CD14-positive monocyte (primary cell): Measurements from ENCODE around the gene PSEN1. TPM values are rescaled to one million over a fixed set of nuclear protein-coding genes. Genes with fewer than 3 reads are reported as not detected.
A peak's percentile ranks its signal among the peaks of the same experiment; 100 is the strongest.

Source experiments
- DNase-seq, 3 donors: peaks; one replicate each; pipeline ENCODE4 v3.0.0-alpha.2; 2011 to 2022
- H2AFZ ChIP-seq: 2 replicates; pipeline ENCODE4 v1.6.0; 2012; ENCODE audit warnings: mild to moderate bottlenecking, low read depth, low read length, inconsistent platforms; ENCODE audit not compliant: insufficient read depth, poor library complexity, severe bottlenecking
- H3K27ac ChIP-seq, 2 donors: 1 replicate in 1 of 2; 2 replicates in 1 of 2; pipeline ENCODE4 v1.5.1; 2012 to 2013; ENCODE audit warnings: low read length in 2 of 2, control low read depth in 1 of 2, inconsistent platforms in 1 of 2, low read depth in 1 of 2, mild to moderate bottlenecking in 1 of 2
- H3K27me3 ChIP-seq, 2 donors: one replicate each; pipeline versions ENCODE4 v1.6.0 to v1.6.1; 2011 to 2013; ENCODE audit warnings: low read length in 2 of 2; ENCODE audit not compliant: control insufficient read depth in 2 of 2, insufficient read depth in 2 of 2
- H3K36me3 ChIP-seq, 2 donors: replicated peaks in 1 of 2; 1 replicate in 1 of 2; 2 replicates in 1 of 2; pipeline versions ENCODE4 v1.5.1 to v1.6.1; 2012 to 2013; ENCODE audit warnings: low read length in 2 of 2, control low read depth in 1 of 2, inconsistent platforms in 1 of 2, mild to moderate bottlenecking in 1 of 2; ENCODE audit not compliant: insufficient read depth in 2 of 2, control insufficient read depth in 1 of 2
- H3K4me1 ChIP-seq, 2 donors: 1 replicate in 1 of 2; 2 replicates in 1 of 2; pipeline versions ENCODE4 v1.5.1 to v1.6.1; 2012 to 2013; ENCODE audit warnings: low read length in 2 of 2, control low read depth in 1 of 2, inconsistent platforms in 1 of 2, mild to moderate bottlenecking in 1 of 2, moderate library complexity in 1 of 2; ENCODE audit not compliant: insufficient read depth in 2 of 2, control insufficient read depth in 1 of 2
- H3K4me2 ChIP-seq: replicated peaks from 2 replicates; pipeline ENCODE3; 2012; ENCODE audit warnings: low read length, moderate library complexity, mild to moderate bottlenecking; ENCODE audit not compliant: poor library complexity, severe bottlenecking; ENCODE audit errors: extremely low read depth
- H3K4me3 ChIP-seq, 3 experiments: fragments of 200-600 bp in 1 of 3; sonication (generic) in 1 of 3; replicated peaks in 1 of 3; 1 replicate in 2 of 3; 2 replicates in 1 of 3; pipeline ENCODE4 v1.5.1; 2011 to 2013; ENCODE audit warnings: low read length in 3 of 3, mild to moderate bottlenecking in 3 of 3, control low read depth in 2 of 3, low read depth in 2 of 3, inconsistent platforms in 1 of 3, moderate library complexity in 1 of 3
- H3K79me2 ChIP-seq: 2 replicates; pipeline ENCODE4 v1.6.0; 2012; ENCODE audit warnings: mild to moderate bottlenecking, control low read depth, inconsistent platforms, low read length, moderate library complexity; ENCODE audit not compliant: insufficient read depth
- H3K9ac ChIP-seq: 2 replicates; pipeline ENCODE4 v1.6.0; 2017; ENCODE audit warnings: low read length, mild to moderate bottlenecking; ENCODE audit not compliant: insufficient read depth, poor library complexity, severe bottlenecking
- H3K9me3 ChIP-seq, 2 donors: replicated peaks in 1 of 2; 1 replicate in 1 of 2; 2 replicates in 1 of 2; pipeline versions ENCODE4 v1.5.1 to v1.6.1; 2012 to 2013; ENCODE audit warnings: low read length in 2 of 2, control low read depth in 1 of 2; ENCODE audit not compliant: control insufficient read depth in 1 of 2, insufficient read depth in 1 of 2
- H4K20me1 ChIP-seq: 2 replicates; pipeline ENCODE4 v1.6.0; 2012; ENCODE audit warnings: mild to moderate bottlenecking, low read length, control low read depth, moderate library complexity; ENCODE audit not compliant: insufficient read depth
- H3K27ac Mint-ChIP-seq, 7 donors: one replicate each; pipeline ENCODE4 v1.8.0; 2020; ENCODE audit warnings: mild to moderate bottlenecking in 7 of 7, mixed read lengths in 7 of 7, moderate library complexity in 6 of 7, inconsistent platforms in 2 of 7
- H3K27me3 Mint-ChIP-seq, 3 donors: one replicate each; pipeline ENCODE4 v1.8.0; 2021 to 2022; ENCODE audit warnings: low read depth in 3 of 3, mild to moderate bottlenecking in 3 of 3, mixed read lengths in 3 of 3, moderate library complexity in 3 of 3, inconsistent platforms in 1 of 3
- H3K36me3 Mint-ChIP-seq, 2 donors: one replicate each; pipeline ENCODE4 v1.8.0; 2020; ENCODE audit warnings: mixed read lengths in 2 of 2, inconsistent platforms in 1 of 2, mild to moderate bottlenecking in 1 of 2
- H3K4me1 Mint-ChIP-seq: one replicate; pipeline ENCODE4 v1.8.0; 2020; ENCODE audit warnings: mild to moderate bottlenecking, mixed read lengths
- H3K4me3 Mint-ChIP-seq, 2 donors: one replicate each; pipeline ENCODE4 v1.8.0; 2020; ENCODE audit warnings: mild to moderate bottlenecking in 2 of 2, mixed read lengths in 2 of 2, moderate library complexity in 1 of 2
- H3K9me3 Mint-ChIP-seq, 7 donors: one replicate each; pipeline ENCODE4 v1.8.0; 2020 to 2022; ENCODE audit warnings: mixed read lengths in 7 of 7, mild to moderate bottlenecking in 6 of 7, moderate library complexity in 6 of 7, inconsistent platforms in 2 of 7
- WGBS: methylation state at CpG from one replicate; pipeline ENCODE4 v1.1.5; 2013; ENCODE audit warnings: missing lambda C conversion rate; ENCODE audit not compliant: insufficient coverage; 5-methylcytosine and 5-hydroxymethylcytosine counted together
- intact Hi-C, 2 donors: fragments of 100-400 bp; cut with micrococcal nuclease; formaldehyde crosslinking; loops; one replicate each; pipeline versions ENCODE4 v1.15.0 to v1.15.1; 2023
- polyA plus RNA-seq, 3 donors: library from polyadenylated mRNA; depleted of rRNA in 1 of 3; unstranded in 2 of 3; stranded (reverse) in 1 of 3; fragments of 300-500 nt in 2 of 3; fragments of >200 nt in 1 of 3; fragmentation: Illumina TruSeq in 2 of 3; gene quantifications; 1 replicate in 2 of 3; 2 replicates in 1 of 3; pipeline ENCODE4 v1.2.3, GENCODE V29; 2012 to 2021
- TF ChIP-seq, protein P1 (sequence below): fragments of 200-600 bp; IDR thresholded peaks from one replicate; pipeline ENCODE4 v1.8.0; 2022; ENCODE audit warnings: antibody characterized with exemption, mild to moderate bottlenecking

Gene PSEN1
- polyA plus RNA-seq, 3 donors, result 42.4 to 130 (median 85.6) TPM

- 96% methylated on average over 14 of the region's 15 CpGs for WGBS
- intact Hi-C loops, result no loop called here
- no peak overlapping the region for H3K27ac ChIP-seq
- H3K4me3 ChIP-seq, result no peak overlapping the region
- no peaks in the 10 kb centered on the region for H3K9me3 ChIP-seq
- H3K9me3 Mint-ChIP-seq, result peaks cover 0 to 2% (median 0%) of the 10 kb centered on the region in 7 donors
- H3K27me3 Mint-ChIP-seq, result peaks cover 0 to 6% (median 2%) of the 10 kb centered on the region in 3 donors
- no peaks in the 10 kb centered on the region for H3K27me3 ChIP-seq
- H3K36me3 Mint-ChIP-seq, result no peaks in the 10 kb centered on the region
- H3K4me1 ChIP-seq, result no peaks in the 10 kb centered on the region
- no peak overlapping the region for H3K4me3 Mint-ChIP-seq
- H2AFZ ChIP-seq, result no peak overlapping the region
- H3K27ac Mint-ChIP-seq, result no peak overlapping the region
- no peaks in the 10 kb centered on the region for H3K36me3 ChIP-seq
- no peaks in the 10 kb centered on the region for H3K4me1 Mint-ChIP-seq
- no peak overlapping the region for H3K4me2 ChIP-seq
- no peaks in the 10 kb centered on the region for H4K20me1 ChIP-seq
- no peak overlapping the region for H3K9ac ChIP-seq
- no peaks in the 10 kb centered on the region for H3K79me2 ChIP-seq
- peak in 1 of 3 donors; percentile 2 for DNase-seq
- TF ChIP-seq, protein P1, sequence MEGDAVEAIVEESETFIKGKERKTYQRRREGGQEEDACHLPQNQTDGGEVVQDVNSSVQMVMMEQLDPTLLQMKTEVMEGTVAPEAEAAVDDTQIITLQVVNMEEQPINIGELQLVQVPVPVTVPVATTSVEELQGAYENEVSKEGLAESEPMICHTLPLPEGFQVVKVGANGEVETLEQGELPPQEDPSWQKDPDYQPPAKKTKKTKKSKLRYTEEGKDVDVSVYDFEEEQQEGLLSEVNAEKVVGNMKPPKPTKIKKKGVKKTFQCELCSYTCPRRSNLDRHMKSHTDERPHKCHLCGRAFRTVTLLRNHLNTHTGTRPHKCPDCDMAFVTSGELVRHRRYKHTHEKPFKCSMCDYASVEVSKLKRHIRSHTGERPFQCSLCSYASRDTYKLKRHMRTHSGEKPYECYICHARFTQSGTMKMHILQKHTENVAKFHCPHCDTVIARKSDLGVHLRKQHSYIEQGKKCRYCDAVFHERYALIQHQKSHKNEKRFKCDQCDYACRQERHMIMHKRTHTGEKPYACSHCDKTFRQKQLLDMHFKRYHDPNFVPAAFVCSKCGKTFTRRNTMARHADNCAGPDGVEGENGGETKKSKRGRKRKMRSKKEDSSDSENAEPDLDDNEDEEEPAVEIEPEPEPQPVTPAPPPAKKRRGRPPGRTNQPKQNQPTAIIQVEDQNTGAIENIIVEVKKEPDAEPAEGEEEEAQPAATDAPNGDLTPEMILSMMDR, result no peak
These were observed 125.5 kb downstream of the PSEN1 start for GRCh38 chr14:73261520-73262426.

DNA sequence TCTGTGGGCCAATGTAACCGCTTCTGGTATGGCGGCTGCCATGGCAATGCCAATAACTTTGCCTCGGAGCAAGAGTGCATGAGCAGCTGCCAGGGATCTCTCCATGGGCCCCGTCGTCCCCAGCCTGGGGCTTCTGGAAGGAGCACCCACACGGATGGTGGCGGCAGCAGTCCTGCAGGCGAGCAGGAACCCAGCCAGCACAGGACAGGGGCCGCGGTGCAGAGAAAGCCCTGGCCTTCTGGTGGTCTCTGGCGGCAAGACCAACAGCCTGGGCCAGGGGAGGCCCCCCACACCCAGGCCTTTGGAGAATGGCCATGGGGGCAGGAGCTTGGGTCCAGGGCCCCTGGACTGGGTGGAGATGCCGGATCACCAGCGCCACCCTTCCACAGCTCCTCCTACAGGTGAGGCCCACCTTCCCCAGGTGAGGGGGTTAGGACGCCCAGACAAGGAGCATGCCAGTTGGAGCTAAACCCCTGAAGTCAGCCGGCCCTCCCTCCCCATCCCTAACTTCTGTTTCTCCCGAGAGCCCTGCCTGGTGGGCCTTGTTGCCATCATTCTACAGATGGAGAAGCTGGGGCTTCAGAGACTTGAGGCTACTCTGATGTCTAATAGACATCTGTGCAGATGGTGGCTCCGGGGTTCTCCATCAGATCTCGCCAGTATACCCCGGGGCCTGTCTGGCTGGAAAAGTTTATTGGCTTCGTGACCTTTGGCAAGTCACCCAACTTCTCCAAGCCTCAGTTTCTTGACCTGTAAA is 126.3 kb downstream of the PSEN1 start:
- Mint-ChIP-seq H3K27me3 (peaks cover 0 to 7% (median 2%) of the 10 kb centered on the region in 3 donors), H3K36me3 (no peaks in the 10 kb centered on the region)
- WGBS, result 98% methylated on average over 12 of the region's 20 CpGs

More for the DNA sequence above, 126.3 kb downstream of the PSEN1 start:
- Mint-ChIP-seq H3K27ac (no peak overlapping the region), H3K9me3 (peaks cover 0 to 2% (median 0%) of the 10 kb centered on the region in 7 donors), H3K4me3 (no peak overlapping the region), H3K4me1 (no peaks in the 10 kb centered on the region)
- H3K4me3 ChIP-seq, result no peak overlapping the region
- no peak overlapping the region for H3K4me2 ChIP-seq
- no peaks in the 10 kb centered on the region for H3K27me3 ChIP-seq
- no peaks in the 10 kb centered on the region for H3K9me3 ChIP-seq
- DNase-seq, result no peak
- H3K4me1 ChIP-seq, result no peaks in the 10 kb centered on the region
- H2AFZ ChIP-seq, result no peak overlapping the region
- no peaks in the 10 kb centered on the region for H3K36me3 ChIP-seq
- H3K9ac ChIP-seq, result no peak overlapping the region
- H4K20me1 ChIP-seq, result no peaks in the 10 kb centered on the region
- intact Hi-C loops, result no loop called here
- H3K79me2 ChIP-seq, result no peaks in the 10 kb centered on the region
- TF ChIP-seq, protein P1, result no peak
- H3K27ac ChIP-seq, result no peak overlapping the region
